ENCODE results near the gene GLRX3. TPM values are rescaled to one million over a fixed set of nuclear protein-coding genes. Genes with fewer than 3 reads are reported as not detected.

GLRX3 gene
- total and polyA plus RNA-seq, 2 experiments from 2014 or later, result 141 to 201 TPM

DNA sequence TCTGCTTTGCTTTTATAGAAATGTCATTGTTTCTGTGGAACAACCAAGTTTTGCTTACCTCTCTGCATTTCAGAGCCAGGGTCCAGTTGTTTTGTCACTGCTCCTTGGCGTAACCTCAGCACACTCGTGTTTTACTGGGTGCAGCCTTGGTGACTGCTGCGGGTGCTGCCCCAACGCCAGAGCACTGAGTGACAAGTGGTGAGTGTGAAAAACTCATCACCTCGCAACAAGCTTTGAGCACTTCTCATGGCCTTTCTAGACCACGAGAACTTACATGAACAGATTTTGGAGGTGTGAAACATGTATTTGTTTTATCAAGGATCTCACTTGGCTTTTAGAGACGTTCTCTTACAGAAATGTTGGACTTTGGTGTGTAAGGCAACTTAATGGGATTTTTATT is 31.0 kb downstream of the GLRX3 start (continued):
- TF ChIP-seq, protein P1, sequence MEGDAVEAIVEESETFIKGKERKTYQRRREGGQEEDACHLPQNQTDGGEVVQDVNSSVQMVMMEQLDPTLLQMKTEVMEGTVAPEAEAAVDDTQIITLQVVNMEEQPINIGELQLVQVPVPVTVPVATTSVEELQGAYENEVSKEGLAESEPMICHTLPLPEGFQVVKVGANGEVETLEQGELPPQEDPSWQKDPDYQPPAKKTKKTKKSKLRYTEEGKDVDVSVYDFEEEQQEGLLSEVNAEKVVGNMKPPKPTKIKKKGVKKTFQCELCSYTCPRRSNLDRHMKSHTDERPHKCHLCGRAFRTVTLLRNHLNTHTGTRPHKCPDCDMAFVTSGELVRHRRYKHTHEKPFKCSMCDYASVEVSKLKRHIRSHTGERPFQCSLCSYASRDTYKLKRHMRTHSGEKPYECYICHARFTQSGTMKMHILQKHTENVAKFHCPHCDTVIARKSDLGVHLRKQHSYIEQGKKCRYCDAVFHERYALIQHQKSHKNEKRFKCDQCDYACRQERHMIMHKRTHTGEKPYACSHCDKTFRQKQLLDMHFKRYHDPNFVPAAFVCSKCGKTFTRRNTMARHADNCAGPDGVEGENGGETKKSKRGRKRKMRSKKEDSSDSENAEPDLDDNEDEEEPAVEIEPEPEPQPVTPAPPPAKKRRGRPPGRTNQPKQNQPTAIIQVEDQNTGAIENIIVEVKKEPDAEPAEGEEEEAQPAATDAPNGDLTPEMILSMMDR (conservative IDR thresholded peaks at IDR 0.05; ENCODE audit: low read depth in 2 of 2), result no peak
- TF ChIP-seq, protein P2, sequence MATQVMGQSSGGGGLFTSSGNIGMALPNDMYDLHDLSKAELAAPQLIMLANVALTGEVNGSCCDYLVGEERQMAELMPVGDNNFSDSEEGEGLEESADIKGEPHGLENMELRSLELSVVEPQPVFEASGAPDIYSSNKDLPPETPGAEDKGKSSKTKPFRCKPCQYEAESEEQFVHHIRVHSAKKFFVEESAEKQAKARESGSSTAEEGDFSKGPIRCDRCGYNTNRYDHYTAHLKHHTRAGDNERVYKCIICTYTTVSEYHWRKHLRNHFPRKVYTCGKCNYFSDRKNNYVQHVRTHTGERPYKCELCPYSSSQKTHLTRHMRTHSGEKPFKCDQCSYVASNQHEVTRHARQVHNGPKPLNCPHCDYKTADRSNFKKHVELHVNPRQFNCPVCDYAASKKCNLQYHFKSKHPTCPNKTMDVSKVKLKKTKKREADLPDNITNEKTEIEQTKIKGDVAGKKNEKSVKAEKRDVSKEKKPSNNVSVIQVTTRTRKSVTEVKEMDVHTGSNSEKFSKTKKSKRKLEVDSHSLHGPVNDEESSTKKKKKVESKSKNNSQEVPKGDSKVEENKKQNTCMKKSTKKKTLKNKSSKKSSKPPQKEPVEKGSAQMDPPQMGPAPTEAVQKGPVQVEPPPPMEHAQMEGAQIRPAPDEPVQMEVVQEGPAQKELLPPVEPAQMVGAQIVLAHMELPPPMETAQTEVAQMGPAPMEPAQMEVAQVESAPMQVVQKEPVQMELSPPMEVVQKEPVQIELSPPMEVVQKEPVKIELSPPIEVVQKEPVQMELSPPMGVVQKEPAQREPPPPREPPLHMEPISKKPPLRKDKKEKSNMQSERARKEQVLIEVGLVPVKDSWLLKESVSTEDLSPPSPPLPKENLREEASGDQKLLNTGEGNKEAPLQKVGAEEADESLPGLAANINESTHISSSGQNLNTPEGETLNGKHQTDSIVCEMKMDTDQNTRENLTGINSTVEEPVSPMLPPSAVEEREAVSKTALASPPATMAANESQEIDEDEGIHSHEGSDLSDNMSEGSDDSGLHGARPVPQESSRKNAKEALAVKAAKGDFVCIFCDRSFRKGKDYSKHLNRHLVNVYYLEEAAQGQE (IDR thresholded peaks at IDR 0.05; ENCODE audit: unreplicated experiment), result no peak
- TF ChIP-seq NANOG (IDR thresholded peaks at IDR 0.05; ENCODE audit: borderline replicate concordance), result no peak
- TF ChIP-seq STAT1 (IDR thresholded peaks at IDR 0.05; ENCODE audit: unreplicated experiment), result no peak

DNA sequence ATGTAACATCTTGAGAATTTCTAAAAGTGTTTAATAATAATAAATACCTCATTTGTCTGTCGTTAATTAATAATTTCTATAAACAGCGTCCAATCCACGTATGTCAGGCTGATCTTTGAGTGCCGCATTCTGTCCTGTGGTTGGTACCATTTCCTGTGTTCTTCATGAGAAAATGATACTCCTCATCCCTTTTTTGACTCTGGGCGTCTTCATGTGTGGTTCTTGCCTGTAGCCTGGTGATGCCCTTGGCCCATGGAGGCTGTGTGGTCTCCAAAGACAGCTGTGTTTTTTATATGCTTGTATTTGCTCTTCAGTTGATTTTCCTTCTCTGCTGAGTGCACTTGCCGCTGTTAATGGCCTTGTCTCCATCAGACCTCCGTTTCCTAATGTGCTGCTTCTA is 31.5 kb downstream of the GLRX3 start:
- Histone ChIP-seq H3F3A (replicated peaks; ENCODE audit: low read depth) (no peaks in the 10 kb centered on the region), H2AFZ (no peak overlapping the region), H3K9me2 (ENCODE audit: insufficient read depth) (no peaks in the 10 kb centered on the region), H4K20me1 (replicated peaks; ENCODE audit: insufficient read depth) (peaks cover 45% of the 10 kb centered on the region), H3K27me3 (ENCODE audit: insufficient read depth) (no peaks in the 10 kb centered on the region), H3K4me3 (no peak overlapping the region), H3K27ac (ENCODE audit: low read depth) (no peak overlapping the region), H3K4me2 (no peak overlapping the region), H3K36me3 (ENCODE audit: insufficient read depth) (peaks cover 23% of the 10 kb centered on the region), H3K79me2 (replicated peaks; ENCODE audit: insufficient read depth) (peaks cover 13% of the 10 kb centered on the region; the same call in 1 of the 2 replicates), H3K4me1 (ENCODE audit: insufficient read depth) (peaks cover 8% of the 10 kb centered on the region)
- ATAC-seq (no peak), DNase-seq (ENCODE audit: low spot score) (no peak)
- Mint-ChIP-seq H3K36me3 (ENCODE audit: low read depth) (peaks cover 46% of the 10 kb centered on the region), H3K4me1 (peaks cover 15% of the 10 kb centered on the region), H3K9me3 (no peaks in the 10 kb centered on the region), H3K4me3 (no peak overlapping the region), H3K27ac (no peak overlapping the region), H3K27me3 (ENCODE audit: insufficient read depth, low read depth, poor library complexity) (peaks cover 4% of the 10 kb centered on the region)
- TF ChIP-seq JUNB (IDR thresholded peaks at IDR 0.05; ENCODE audit: unreplicated experiment) (no peak), POLR2AphosphoS5 (IDR thresholded peaks at IDR 0.05; ENCODE audit: low read depth) (no peak), NANOG (IDR thresholded peaks at IDR 0.05; ENCODE audit: borderline replicate concordance) (no peak), ZNF331 (CRISPR knock-in tag; IDR thresholded peaks at IDR 0.05; ENCODE audit: low read depth) (no peak), EZH2 (IDR thresholded peaks at IDR 0.05; ENCODE audit: low read depth, unreplicated experiment) (no peak), EZH2phosphoT487 (IDR thresholded peaks at IDR 0.05; ENCODE audit: unreplicated experiment) (no peak), STAT1 (IDR thresholded peaks at IDR 0.05; ENCODE audit: unreplicated experiment) (no peak)
- TF ChIP-seq, protein P3, sequence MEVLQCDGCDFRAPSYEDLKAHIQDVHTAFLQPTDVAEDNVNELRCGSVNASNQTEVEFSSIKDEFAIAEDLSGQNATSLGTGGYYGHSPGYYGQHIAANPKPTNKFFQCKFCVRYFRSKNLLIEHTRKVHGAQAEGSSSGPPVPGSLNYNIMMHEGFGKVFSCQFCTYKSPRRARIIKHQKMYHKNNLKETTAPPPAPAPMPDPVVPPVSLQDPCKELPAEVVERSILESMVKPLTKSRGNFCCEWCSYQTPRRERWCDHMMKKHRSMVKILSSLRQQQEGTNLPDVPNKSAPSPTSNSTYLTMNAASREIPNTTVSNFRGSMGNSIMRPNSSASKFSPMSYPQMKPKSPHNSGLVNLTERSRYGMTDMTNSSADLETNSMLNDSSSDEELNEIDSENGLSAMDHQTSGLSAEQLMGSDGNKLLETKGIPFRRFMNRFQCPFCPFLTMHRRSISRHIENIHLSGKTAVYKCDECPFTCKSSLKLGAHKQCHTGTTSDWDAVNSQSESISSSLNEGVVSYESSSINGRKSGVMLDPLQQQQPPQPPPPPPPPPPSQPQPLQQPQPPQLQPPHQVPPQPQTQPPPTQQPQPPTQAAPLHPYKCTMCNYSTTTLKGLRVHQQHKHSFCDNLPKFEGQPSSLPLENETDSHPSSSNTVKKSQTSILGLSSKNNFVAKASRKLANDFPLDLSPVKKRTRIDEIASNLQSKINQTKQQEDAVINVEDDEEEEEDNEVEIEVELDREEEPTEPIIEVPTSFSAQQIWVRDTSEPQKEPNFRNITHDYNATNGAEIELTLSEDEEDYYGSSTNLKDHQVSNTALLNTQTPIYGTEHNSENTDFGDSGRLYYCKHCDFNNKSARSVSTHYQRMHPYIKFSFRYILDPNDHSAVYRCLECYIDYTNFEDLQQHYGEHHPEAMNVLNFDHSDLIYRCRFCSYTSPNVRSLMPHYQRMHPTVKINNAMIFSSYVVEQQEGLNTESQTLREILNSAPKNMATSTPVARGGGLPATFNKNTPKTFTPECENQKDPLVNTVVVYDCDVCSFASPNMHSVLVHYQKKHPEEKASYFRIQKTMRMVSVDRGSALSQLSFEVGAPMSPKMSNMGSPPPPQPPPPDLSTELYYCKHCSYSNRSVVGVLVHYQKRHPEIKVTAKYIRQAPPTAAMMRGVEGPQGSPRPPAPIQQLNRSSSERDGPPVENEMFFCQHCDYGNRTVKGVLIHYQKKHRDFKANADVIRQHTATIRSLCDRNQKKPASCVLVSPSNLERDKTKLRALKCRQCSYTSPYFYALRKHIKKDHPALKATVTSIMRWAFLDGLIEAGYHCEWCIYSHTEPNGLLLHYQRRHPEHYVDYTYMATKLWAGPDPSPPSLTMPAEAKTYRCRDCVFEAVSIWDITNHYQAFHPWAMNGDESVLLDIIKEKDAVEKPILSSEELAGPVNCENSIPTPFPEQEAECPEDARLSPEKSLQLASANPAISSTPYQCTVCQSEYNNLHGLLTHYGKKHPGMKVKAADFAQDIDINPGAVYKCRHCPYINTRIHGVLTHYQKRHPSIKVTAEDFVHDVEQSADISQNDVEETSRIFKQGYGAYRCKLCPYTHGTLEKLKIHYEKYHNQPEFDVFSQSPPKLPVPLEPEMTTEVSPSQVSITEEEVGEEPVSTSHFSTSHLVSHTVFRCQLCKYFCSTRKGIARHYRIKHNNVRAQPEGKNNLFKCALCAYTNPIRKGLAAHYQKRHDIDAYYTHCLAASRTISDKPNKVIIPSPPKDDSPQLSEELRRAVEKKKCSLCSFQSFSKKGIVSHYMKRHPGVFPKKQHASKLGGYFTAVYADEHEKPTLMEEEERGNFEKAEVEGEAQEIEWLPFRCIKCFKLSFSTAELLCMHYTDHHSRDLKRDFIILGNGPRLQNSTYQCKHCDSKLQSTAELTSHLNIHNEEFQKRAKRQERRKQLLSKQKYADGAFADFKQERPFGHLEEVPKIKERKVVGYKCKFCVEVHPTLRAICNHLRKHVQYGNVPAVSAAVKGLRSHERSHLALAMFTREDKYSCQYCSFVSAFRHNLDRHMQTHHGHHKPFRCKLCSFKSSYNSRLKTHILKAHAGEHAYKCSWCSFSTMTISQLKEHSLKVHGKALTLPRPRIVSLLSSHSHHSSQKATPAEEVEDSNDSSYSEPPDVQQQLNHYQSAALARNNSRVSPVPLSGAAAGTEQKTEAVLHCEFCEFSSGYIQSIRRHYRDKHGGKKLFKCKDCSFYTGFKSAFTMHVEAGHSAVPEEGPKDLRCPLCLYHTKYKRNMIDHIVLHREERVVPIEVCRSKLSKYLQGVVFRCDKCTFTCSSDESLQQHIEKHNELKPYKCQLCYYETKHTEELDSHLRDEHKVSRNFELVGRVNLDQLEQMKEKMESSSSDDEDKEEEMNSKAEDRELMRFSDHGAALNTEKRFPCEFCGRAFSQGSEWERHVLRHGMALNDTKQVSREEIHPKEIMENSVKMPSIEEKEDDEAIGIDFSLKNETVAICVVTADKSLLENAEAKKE (CRISPR knock-in tag; IDR thresholded peaks at IDR 0.05), result no peak
- TF ChIP-seq, protein P2 (IDR thresholded peaks at IDR 0.05; ENCODE audit: unreplicated experiment), result no peak
